Gastrocnemius medialis (tissue), 4 donors: Measurements from ENCODE around the gene DRC1. TPM values are rescaled to one million over a fixed set of nuclear protein-coding genes. Genes with fewer than 3 reads are reported as not detected.

ENCODE experiments used
- ATAC-seq, 2 donors: fragments of 150-250 bp; one replicate each; pipeline ENCODE4 v1.9.1; 2016
- DNase-seq, 2 donors: peaks; one replicate each; pipeline ENCODE4 v3.0.0-alpha.2; 2019
- H3K27ac ChIP-seq, 4 donors: fragments of 200-600 bp; sonication (generic); 1 replicate in 1 of 4; 2 replicates in 3 of 4; pipeline ENCODE4 v1.5.1; 2016 to 2018; ENCODE audit warnings: mild to moderate bottlenecking in 2 of 4, moderate library complexity in 1 of 4
- H3K27me3 ChIP-seq, 3 donors: fragments of 200-600 bp; sonication (generic) in 2 of 3; 1 replicate in 1 of 3; 2 replicates in 2 of 3; pipeline versions ENCODE4 v1.5.1 to v1.6.0; 2016 to 2019; ENCODE audit warnings: mild to moderate bottlenecking in 1 of 3, moderate library complexity in 1 of 3
- H3K36me3 ChIP-seq, 2 donors: fragments of 200-600 bp; sonication (generic) in 1 of 2; one replicate each; pipeline ENCODE4 v1.5.1; 2017 to 2018
- H3K4me1 ChIP-seq, 2 donors: fragments of 200-600 bp; sonication (generic) in 1 of 2; one replicate each; pipeline ENCODE4 v1.5.1; 2016 to 2017; ENCODE audit warnings: mild to moderate bottlenecking in 2 of 2
- H3K4me3 ChIP-seq, 4 donors: fragments of 200-600 bp; sonication (generic) in 3 of 4; 1 replicate in 1 of 4; 2 replicates in 3 of 4; pipeline ENCODE4 v1.5.1; 2016 to 2019; ENCODE audit warnings: mild to moderate bottlenecking in 2 of 4
- H3K9me3 ChIP-seq, 3 donors: fragments of 200-600 bp; sonication (generic) in 2 of 3; 1 replicate in 1 of 3; 2 replicates in 2 of 3; pipeline ENCODE4 v1.5.1; 2016 to 2019
- POLR2A ChIP-seq, 2 donors: fragments of 450-650 bp; IDR thresholded peaks; one replicate each; pipeline ENCODE4 v1.6.1; 2017; ENCODE audit warnings: antibody characterized with exemption in 2 of 2, mild to moderate bottlenecking in 2 of 2, moderate library complexity in 2 of 2
- in situ Hi-C, 4 donors: fragments of 200-750 bp; cut with MboI; loops; one replicate each; pipeline versions ENCODE4 v1.15.0 to v1.8.0; 2017; ENCODE audit warnings: low sequenced_read_pairs in 4 of 4
- intact Hi-C: fragments of 100-400 bp; cut with DNase I; formaldehyde crosslinking; loops from one replicate; pipeline ENCODE4 v1.15.1; 2023; ENCODE audit warnings: low total_unique reads
- total RNA-seq, 4 donors: library from RNA; depleted of rRNA; stranded (reverse); fragments of >200 nt; gene quantifications; one replicate each; pipeline versions ENCODE4 v1.1.0 to v1.2.3, GENCODE V29; 2016
- TF ChIP-seq, protein P1 (sequence below), 5 experiments: fragments of 450-650 bp in 3 of 5; fragments of 200-600 bp in 2 of 5; sonication (generic) in 2 of 5; IDR thresholded peaks in 4 of 5; conservative IDR thresholded peaks in 1 of 5; 1 replicate in 4 of 5; 2 replicates in 1 of 5; pipeline ENCODE4 v1.5.1; 2016 to 2019; ENCODE audit warnings: antibody characterized with exemption in 5 of 5, mild to moderate bottlenecking in 3 of 5, moderate library complexity in 3 of 5

DRC1 gene
- total RNA-seq, 4 donors from 2014 or later, result not detected

DNA sequence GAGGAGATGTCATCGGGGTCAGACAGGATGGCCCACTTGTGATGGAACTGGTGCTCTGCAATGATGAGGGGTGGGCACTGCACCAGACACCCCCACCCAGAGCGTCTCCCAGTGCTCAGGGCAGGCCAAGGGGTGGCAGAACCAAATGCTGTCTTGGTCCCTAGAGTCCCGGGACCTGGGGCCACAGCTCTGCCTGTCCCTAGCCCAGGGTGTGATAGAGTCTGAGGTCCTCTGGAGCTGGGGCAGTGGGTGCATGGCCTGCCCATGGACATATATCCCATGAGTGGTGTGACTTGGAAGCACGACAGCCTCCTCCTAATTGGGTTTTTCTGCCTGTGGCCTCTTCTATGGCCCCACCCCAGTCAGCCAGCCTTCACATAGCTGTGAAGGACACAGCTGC, 82.9 kb downstream of the DRC1 start:
- Histone ChIP-seq H3K36me3 (no peaks in the 10 kb centered on the region), H3K9me3 (no peaks in the 10 kb centered on the region), H3K4me3 (no peak overlapping the region), H3K27me3 (no peaks in the 10 kb centered on the region), H3K27ac (peak overlapping the region in 2 of 4 donors; percentile 75 to 78), H3K4me1 (peaks cover 23 to 30% of the 10 kb centered on the region in 2 donors)
- no peak for TF ChIP-seq POLR2A (IDR thresholded peaks at IDR 0.05)
- TF ChIP-seq, protein P1, sequence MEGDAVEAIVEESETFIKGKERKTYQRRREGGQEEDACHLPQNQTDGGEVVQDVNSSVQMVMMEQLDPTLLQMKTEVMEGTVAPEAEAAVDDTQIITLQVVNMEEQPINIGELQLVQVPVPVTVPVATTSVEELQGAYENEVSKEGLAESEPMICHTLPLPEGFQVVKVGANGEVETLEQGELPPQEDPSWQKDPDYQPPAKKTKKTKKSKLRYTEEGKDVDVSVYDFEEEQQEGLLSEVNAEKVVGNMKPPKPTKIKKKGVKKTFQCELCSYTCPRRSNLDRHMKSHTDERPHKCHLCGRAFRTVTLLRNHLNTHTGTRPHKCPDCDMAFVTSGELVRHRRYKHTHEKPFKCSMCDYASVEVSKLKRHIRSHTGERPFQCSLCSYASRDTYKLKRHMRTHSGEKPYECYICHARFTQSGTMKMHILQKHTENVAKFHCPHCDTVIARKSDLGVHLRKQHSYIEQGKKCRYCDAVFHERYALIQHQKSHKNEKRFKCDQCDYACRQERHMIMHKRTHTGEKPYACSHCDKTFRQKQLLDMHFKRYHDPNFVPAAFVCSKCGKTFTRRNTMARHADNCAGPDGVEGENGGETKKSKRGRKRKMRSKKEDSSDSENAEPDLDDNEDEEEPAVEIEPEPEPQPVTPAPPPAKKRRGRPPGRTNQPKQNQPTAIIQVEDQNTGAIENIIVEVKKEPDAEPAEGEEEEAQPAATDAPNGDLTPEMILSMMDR (IDR thresholded peaks at IDR 0.05 in 4 of 5, conservative IDR thresholded peaks at IDR 0.05 in 1 of 5), result no peak
- no peak for ATAC-seq
- in situ Hi-C loops, result no loop called here
- no peak for DNase-seq
- intact Hi-C loops, result no loop called here

DNA sequence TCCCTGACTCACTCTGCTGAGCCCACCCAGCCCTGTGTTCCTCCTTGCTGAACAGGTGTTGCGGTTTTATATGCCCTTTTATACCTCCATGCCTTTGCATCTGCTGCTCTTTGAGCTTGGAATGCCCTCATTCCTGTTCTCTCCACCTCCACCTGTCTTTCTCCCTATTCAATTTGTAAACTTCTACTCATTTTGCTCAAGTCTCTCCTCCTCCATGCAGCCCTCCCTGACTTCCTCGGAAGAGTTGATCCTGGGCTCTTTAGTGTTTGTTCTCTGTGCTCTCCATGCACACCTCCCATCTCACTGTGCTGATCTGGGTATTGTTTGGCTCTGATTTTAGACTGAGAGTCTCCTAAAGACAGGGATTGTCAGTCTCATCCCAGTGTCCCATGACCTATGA, 83.4 kb downstream of the DRC1 start:
- Histone ChIP-seq H3K4me3 (no peak overlapping the region), H3K27me3 (no peaks in the 10 kb centered on the region), H3K4me1 (peaks cover 23 to 30% of the 10 kb centered on the region in 2 donors), H3K27ac (no peak overlapping the region), H3K36me3 (no peaks in the 10 kb centered on the region), H3K9me3 (no peaks in the 10 kb centered on the region)
- in situ Hi-C loops (no loop called here), intact Hi-C loops (no loop called here)
- no peak for DNase-seq
- TF ChIP-seq POLR2A (IDR thresholded peaks at IDR 0.05), result no peak
- TF ChIP-seq, protein P1 (IDR thresholded peaks at IDR 0.05 in 4 of 5, conservative IDR thresholded peaks at IDR 0.05 in 1 of 5), result no peak
- no peak for ATAC-seq

DNA sequence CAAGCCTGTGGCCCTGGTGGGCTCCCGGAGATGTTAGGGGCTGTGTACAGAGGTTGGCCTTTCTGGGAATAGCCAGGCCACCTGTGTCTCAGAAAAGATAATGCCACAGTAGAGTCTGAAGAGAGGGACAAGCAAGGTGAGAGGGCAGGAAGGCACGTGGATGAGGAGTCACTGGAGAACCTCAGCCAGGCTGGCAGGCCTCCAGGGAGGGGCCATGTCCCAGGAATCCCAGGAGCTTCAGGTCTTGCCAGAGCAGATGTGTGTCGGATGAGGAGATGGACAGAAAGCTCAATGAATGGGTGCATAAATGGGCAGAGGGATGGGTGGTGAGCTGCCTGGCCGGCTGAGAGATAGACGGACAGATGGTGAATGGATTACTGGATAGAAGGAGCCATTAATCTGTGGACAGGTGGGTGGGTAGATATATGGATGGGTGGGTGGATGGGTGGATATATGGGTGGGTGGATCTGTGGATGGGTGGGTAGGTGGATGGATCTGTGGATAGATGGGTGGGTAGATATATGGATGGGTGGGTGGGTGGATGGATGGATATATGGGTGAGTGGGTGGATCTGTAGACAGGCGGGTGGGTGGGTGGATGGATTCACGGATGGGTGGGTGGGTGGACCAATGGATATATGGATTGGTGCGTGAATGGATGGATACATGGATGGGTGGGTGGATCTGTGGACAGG, 84.2 kb downstream of the DRC1 start:
- TF ChIP-seq, protein P1 (IDR thresholded peaks at IDR 0.05 in 4 of 5, conservative IDR thresholded peaks at IDR 0.05 in 1 of 5), result no peak
- TF ChIP-seq POLR2A (IDR thresholded peaks at IDR 0.05), result no peak
- H3K9me3 ChIP-seq, result no peaks in the 10 kb centered on the region
- ATAC-seq (no peak), DNase-seq (no peak)
- no peak overlapping the region for H3K27ac ChIP-seq
- no peak overlapping the region for H3K4me3 ChIP-seq
- H3K27me3 ChIP-seq, result no peaks in the 10 kb centered on the region
- intact Hi-C loops, result no loop called here
- H3K36me3 ChIP-seq, result no peaks in the 10 kb centered on the region
- H3K4me1 ChIP-seq, result peaks cover 23 to 30% of the 10 kb centered on the region in 2 donors
- in situ Hi-C loops, result no loop called here

DNA sequence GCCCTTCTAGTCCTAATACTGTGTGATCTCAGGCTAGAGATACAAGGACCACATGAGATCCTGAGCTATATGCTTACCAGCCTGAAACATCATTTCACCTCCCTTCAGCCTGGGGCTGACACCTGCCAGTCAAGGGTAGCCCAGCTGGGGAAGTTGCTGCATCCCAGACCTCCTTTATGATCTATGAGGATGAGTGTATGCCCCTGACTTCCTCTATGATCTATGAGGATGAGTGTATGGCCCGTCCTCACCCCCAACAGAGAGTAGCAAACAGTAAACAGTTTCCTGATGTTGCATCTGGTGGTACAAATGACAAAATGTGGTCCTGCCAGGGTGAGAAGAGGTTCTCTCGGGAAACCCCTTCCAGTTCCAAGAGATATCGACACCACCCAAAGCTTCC, 85.1 kb downstream of the DRC1 start:
- in situ Hi-C loops (no loop called here), intact Hi-C loops (no loop called here)
- ATAC-seq (no peak), DNase-seq (no peak)
- H3K9me3 ChIP-seq, result no peaks in the 10 kb centered on the region
- no peak for TF ChIP-seq POLR2A (IDR thresholded peaks at IDR 0.05)
- TF ChIP-seq, protein P1 (IDR thresholded peaks at IDR 0.05 in 4 of 5, conservative IDR thresholded peaks at IDR 0.05 in 1 of 5), result no peak
- H3K4me1 ChIP-seq, result peaks cover 17 to 23% of the 10 kb centered on the region in 2 donors
- H3K27ac ChIP-seq, result no peak overlapping the region
- no peaks in the 10 kb centered on the region for H3K27me3 ChIP-seq
- H3K4me3 ChIP-seq, result no peak overlapping the region
- H3K36me3 ChIP-seq, result no peaks in the 10 kb centered on the region

DNA sequence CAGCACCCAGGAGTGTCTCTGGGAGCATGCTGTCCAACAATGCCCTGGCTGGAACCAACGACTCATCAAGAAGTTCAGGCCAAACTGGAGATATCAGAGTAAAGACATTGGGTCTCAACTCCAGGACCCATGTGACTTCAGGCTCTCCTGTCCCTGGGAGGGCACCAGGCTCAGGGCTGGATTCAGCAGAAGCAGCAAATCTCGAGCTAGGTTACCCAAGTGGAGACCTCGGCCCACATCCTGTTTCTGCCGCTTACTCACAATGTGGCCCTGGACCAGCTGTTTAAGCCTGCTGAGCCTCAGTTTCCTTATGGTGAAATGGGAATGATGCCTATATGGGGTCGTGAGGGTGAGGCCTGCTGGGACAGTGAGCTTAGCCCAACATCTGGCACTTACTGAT, 85.5 kb downstream of the DRC1 start:
- Histone ChIP-seq H3K4me3 (no peak overlapping the region), H3K27me3 (no peaks in the 10 kb centered on the region), H3K9me3 (no peaks in the 10 kb centered on the region), H3K4me1 (peaks cover 17 to 19% of the 10 kb centered on the region in 2 donors), H3K36me3 (no peaks in the 10 kb centered on the region), H3K27ac (no peak overlapping the region)
- in situ Hi-C loops (no loop called here), intact Hi-C loops (no loop called here)
- ATAC-seq (no peak), DNase-seq (no peak)
- TF ChIP-seq POLR2A (IDR thresholded peaks at IDR 0.05), result no peak
- TF ChIP-seq, protein P1 (IDR thresholded peaks at IDR 0.05 in 4 of 5, conservative IDR thresholded peaks at IDR 0.05 in 1 of 5), result no peak
